ENCODE measurements around the gene RNF144A.

The RNF144A gene

DNA sequence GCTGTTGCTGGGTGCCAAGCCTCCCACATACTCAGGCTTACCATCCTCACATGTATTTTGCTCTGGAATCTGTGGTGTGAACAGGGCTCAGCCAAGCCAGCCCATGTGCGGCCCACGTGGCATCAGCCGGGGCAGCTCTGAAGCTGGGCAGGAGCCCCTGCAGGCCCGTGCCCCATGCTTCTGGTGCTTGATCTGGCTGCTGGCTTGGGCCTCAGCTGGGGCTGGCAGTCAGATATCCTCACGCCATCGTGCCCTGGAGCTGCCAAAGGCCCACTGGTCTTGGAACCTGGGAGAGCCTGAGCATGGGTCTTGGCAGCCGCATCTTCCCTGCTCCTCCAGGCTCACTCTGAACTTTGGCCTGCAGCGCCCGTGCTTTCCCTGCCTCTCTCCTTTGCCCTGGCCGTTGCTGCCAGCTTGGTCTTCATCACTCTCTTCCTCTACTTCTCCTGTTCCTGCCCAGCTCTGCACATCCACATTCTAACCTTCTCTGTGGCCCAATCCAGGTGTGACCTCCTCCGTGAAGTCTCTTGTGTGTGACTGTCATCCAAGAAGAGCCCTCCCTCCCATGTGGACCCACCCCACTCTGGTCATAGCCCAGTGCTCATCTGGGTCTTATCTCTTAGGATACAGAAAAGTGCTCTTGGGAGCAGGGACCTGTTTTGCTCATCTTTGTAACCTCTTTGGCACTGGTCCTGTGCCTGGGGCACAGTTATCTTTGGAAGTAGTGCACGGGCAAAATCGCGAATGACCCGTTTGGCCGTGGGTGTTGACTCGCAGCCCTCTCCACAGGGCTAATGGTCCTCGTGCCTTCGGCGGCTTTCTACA lies 116.1 kb downstream of the RNF144A start:
- DNase-seq (ENCODE audit: low read depth), result no peak
- H3K4me3 ChIP-seq (ENCODE audit: low read depth, low read length), result no peak overlapping the region
- TF ChIP-seq CTCF (IDR thresholded peaks at IDR 0.05; ENCODE audit: insufficient read depth, low read depth, low read length, missing control alignments), result no peak

GRCh38 chr2:7034303-7034702 lies 117.1 kb downstream of the RNF144A start:
- peak; percentile 18 for DNase-seq (ENCODE audit: low read depth)
- H3K4me3 ChIP-seq (ENCODE audit: low read depth, low read length), result no peak overlapping the region
- TF ChIP-seq CTCF (IDR thresholded peaks at IDR 0.05; ENCODE audit: insufficient read depth, low read depth, low read length, missing control alignments), result no peak

- no peak for DNase-seq (ENCODE audit: low read depth)
- no peak overlapping the region for H3K4me3 ChIP-seq (ENCODE audit: low read depth, low read length)
- no peak for TF ChIP-seq CTCF (IDR thresholded peaks at IDR 0.05; ENCODE audit: insufficient read depth, low read depth, low read length, missing control alignments)
These were observed 118.7 kb downstream of the RNF144A start for GRCh38 chr2:7035884-7036283.

- peak; percentile 83 for TF ChIP-seq CTCF (IDR thresholded peaks at IDR 0.05; ENCODE audit: insufficient read depth, low read depth, low read length, missing control alignments)
- H3K4me3 ChIP-seq (ENCODE audit: low read depth, low read length), result no peak overlapping the region
- DNase-seq (ENCODE audit: low read depth), result peak; percentile 71
These were observed 120.4 kb downstream of the RNF144A start for GRCh38 chr2:7037340-7038333.

DNA sequence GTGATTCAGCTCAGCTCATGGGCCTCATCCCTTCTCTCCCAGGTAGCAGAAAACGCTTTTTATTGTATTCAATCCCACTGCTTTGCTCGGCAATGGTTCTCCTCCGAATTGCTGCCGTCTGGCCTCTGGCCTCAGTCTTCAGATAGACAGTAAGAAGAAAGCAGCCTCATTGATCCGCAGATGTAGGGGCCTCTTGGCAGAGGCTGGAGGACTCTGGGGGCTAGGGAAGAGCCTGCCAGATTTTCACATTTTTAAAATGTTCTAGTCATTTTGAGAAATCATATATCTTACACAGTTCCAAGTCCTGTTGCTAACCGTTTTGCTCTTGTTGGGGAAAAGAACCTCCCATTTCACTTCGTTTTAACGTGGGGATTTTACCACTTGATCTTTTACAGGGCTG lies 123.3 kb downstream of the RNF144A start:
- no peak for TF ChIP-seq CTCF (IDR thresholded peaks at IDR 0.05; ENCODE audit: insufficient read depth, low read depth, low read length, missing control alignments)
- DNase-seq (ENCODE audit: low read depth), result no peak
- H3K4me3 ChIP-seq (ENCODE audit: low read depth, low read length), result no peak overlapping the region

DNA sequence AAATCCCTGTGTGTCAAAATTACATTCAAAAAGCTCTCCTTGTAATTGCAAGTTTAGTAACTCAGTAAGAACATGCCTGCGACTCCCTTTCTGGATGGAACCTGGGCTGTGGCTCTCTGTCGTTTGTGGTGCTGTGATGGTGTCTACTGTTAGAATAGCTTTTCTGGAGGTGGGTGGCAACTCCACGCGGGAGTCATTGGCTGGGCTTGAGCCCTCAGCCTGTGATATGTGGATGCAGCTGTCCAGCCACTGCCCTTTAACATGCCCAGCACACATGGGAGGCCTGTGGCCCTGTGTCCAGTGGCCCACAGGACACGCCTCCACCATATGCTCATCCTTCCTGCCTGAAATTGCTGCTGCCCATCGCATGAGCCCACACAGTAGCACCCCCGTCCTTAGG lies 124.2 kb downstream of the RNF144A start:
- DNase-seq (ENCODE audit: low read depth), result no peak
- H3K4me3 ChIP-seq (ENCODE audit: low read depth, low read length), result no peak overlapping the region
- TF ChIP-seq CTCF (IDR thresholded peaks at IDR 0.05; ENCODE audit: insufficient read depth, low read depth, low read length, missing control alignments), result no peak

Measured in GM12865 (cell line).